Left cardiac atrium (tissue), 4 donors: ENCODE results near the gene SP3. TPM values are rescaled to one million over a fixed set of nuclear protein-coding genes. Genes with fewer than 3 reads are reported as not detected.
A peak's percentile ranks its signal among the peaks of the same experiment; 100 is the strongest.

Experiments used
- ATAC-seq, 2 donors: fragments of 200-7000 bp; cut with Tn5 transposase; one replicate each; pipeline ENCODE4 v1.9.1; 2020; ENCODE audit warnings: mild to moderate bottlenecking in 2 of 2, moderate library complexity in 2 of 2
- DNase-seq: peaks from one replicate; pipeline ENCODE4 v3.0.0-alpha.2; 2020
- intact Hi-C, 2 donors: fragments of 100-400 bp; cut with DNase I; formaldehyde crosslinking; loops; one replicate each; pipeline versions ENCODE4 v1.14.1 to v1.15.1; 2022 to 2023
- long read RNA-seq: library from polyadenylated mRNA; unstranded; transcript quantifications from one replicate; pipeline ENCODE4 v2.0.0, GENCODE V29; 2021
- total RNA-seq, 2 donors: library from RNA; stranded (reverse); fragmentation: NEBNext Ultra II Directional; extraction: Animal tissue kit (Norgen Biotek cat#: 25700); gene quantifications; one replicate each; pipeline ENCODE4 v1.2.1, GENCODE V29; 2021
- donor health status: DM: no; HTN: yes; CAD: no.
- donor health status: DM: no; HTN: yes; CAD: no; lungs with severe emphysema.
- donor health status: DM: yes; HTN: yes; CAD: no.
- donor health status: Dilated cardiomyopathy.

Gene SP3
- 10 to 100 TPM; 42.9 to 49.0 TPM for total RNA-seq
- long read RNA-seq, full-length matches to known transcripts: 13 of 27 reads
- long read RNA-seq, partial matches to known transcripts: 7 of 27 reads
- long read RNA-seq, other reads (novel, unspliced or antisense): 7 of 27 reads

GRCh38 chr2:173965372-173966025 is at the start of gene SP3:
Gene SP3, minus strand, starts transcription at chr2:173965373. Its CDS starts 202 bp downstream, at chr2:173965171.
- ATAC-seq: peak; percentile 90 to 91
- peak; percentile 98 for DNase-seq
- intact Hi-C loops: loop anchor here in 1 of 2 donors (5.0 kb wide), 1 partner anchor 77 kb away; no protein-coding TSS in a partner anchor

GRCh38 chr2:174014699-174015070 is 49.5 kb upstream of the SP3 start:
- intact Hi-C loops: no loop called here
- no peak for ATAC-seq
- no peak for DNase-seq

GRCh38 chr2:174014011-174014698 is 49.0 kb upstream of the SP3 start:
- intact Hi-C loops: no loop called here
- ATAC-seq (no peak), DNase-seq (no peak)

- DNase-seq (peak; percentile 50), ATAC-seq (peak; percentile 65 to 85)
- intact Hi-C loops: no loop called here
These were observed 48.2 kb upstream of the SP3 start for GRCh38 chr2:174013315-174013751.

- DNase-seq (peak; percentile 78), ATAC-seq (peak; percentile 85 to 95)
- intact Hi-C loops: no loop called here
These were observed 47.5 kb upstream of the SP3 start for GRCh38 chr2:174012347-174013314.

GRCh38 chr2:174011796-174012195 is 46.6 kb upstream of the SP3 start:
- no peak for ATAC-seq
- intact Hi-C loops: no loop called here
- no peak for DNase-seq

GRCh38 chr2:174011173-174011572 is 46.0 kb upstream of the SP3 start:
- intact Hi-C loops: no loop called here
- DNase-seq (no peak), ATAC-seq (no peak)

- intact Hi-C loops: no loop called here
- ATAC-seq (no peak), DNase-seq (no peak)
These were observed 44.5 kb upstream of the SP3 start for GRCh38 chr2:174009488-174010223.

- DNase-seq (no peak), ATAC-seq (no peak)
- intact Hi-C loops: no loop called here
These were observed 43.5 kb upstream of the SP3 start for GRCh38 chr2:174008720-174009119.

GRCh38 chr2:174007010-174007409 is 41.8 kb upstream of the SP3 start:
- intact Hi-C loops: no loop called here
- DNase-seq: no peak
- no peak for ATAC-seq

GRCh38 chr2:174005801-174006419 is 40.7 kb upstream of the SP3 start:
- DNase-seq (no peak), ATAC-seq (no peak)
- intact Hi-C loops: no loop called here

GRCh38 chr2:174004905-174005605 is 39.9 kb upstream of the SP3 start:
- ATAC-seq (peak; percentile 85 to 95), DNase-seq (peak; percentile 51)
- intact Hi-C loops: no loop called here

GRCh38 chr2:174003720-174004695 is 38.8 kb upstream of the SP3 start:
- intact Hi-C loops: no loop called here
- DNase-seq: no peak
- ATAC-seq: peak in 1 of 2 donors; percentile 27

GRCh38 chr2:174002679-174003078 is 37.5 kb upstream of the SP3 start:
- ATAC-seq: no peak
- intact Hi-C loops: no loop called here
- DNase-seq: no peak

- ATAC-seq (no peak), DNase-seq (no peak)
- intact Hi-C loops: no loop called here
These were observed 35.9 kb upstream of the SP3 start for GRCh38 chr2:174001107-174001506.

- ATAC-seq (no peak), DNase-seq (no peak)
- intact Hi-C loops: no loop called here
These were observed 34.6 kb upstream of the SP3 start for GRCh38 chr2:173999724-174000123.

GRCh38 chr2:173999272-173999671 is 34.1 kb upstream of the SP3 start:
- intact Hi-C loops: no loop called here
- DNase-seq: peak; percentile 34

More at GRCh38 chr2:173999272-173999671, 34.1 kb upstream of the SP3 start:
- peak; percentile 39 for ATAC-seq
